SK-N-MC (cell line): ENCODE results near the gene SLC7A6OS.
"Not testable (repeated sequence)": the region's sequence is repeated elsewhere in the genome, so short reads cannot be mapped to it uniquely, and the experiment has no call there.

Experiments
- DNase-seq: peaks from one replicate; pipeline ENCODE4 v3.0.0-alpha.2; 2011; ENCODE audit warnings: low read depth, low spot score
- H3K27ac ChIP-seq: fragments of 200-600 bp; sonication (generic); 2 replicates; pipeline ENCODE4 v1.5.1; 2016; ENCODE audit warnings: mixed run types
- H3K36me3 ChIP-seq: fragments of 200-600 bp; sonication (generic); 2 replicates; pipeline ENCODE4 v1.6.1; 2017; ENCODE audit warnings: antibody characterized with exemption, low read length, mixed read lengths; ENCODE audit not compliant: insufficient read depth
- H3K4me3 ChIP-seq: fragments of 200-600 bp; sonication (generic); 2 replicates; pipeline ENCODE4 v1.5.1; 2016
- H3K9ac ChIP-seq: fragments of 200-600 bp; sonication (generic); 2 replicates; pipeline ENCODE4 v1.8.0; 2017; ENCODE audit warnings: mixed run types, mixed read lengths; ENCODE audit not compliant: insufficient read length
- H3K9me3 ChIP-seq: fragments of 200-600 bp; sonication (generic); 2 replicates; pipeline ENCODE4 v1.6.1; 2017; ENCODE audit warnings: low read depth, mild to moderate bottlenecking, antibody characterized with exemption, low read length, moderate library complexity, mixed read lengths
- EZH2 ChIP-seq: fragments of 200-600 bp; sonication (generic); IDR thresholded peaks from one replicate; pipeline ENCODE4 v1.6.1; 2017; ENCODE audit warnings: antibody characterized with exemption
- FOXP2 ChIP-seq: optimal IDR thresholded peaks from 2 replicates; pipeline ENCODE3; 2011; ENCODE audit warnings: mild to moderate bottlenecking, moderate library complexity; ENCODE audit not compliant: insufficient read depth; ENCODE audit errors: extremely low read length, control extremely low read depth
- POLR2AphosphoS5 ChIP-seq: IDR thresholded peaks from 2 replicates; pipeline ENCODE4 v1.6.1; 2012; ENCODE audit warnings: mild to moderate bottlenecking, low read depth, low read length, borderline replicate concordance

The SLC7A6OS gene

GRCh38 chr16:68289621-68290329 lies 21.0 kb downstream of the SLC7A6OS start:
- DNase-seq: no peak

GRCh38 chr16:68289202-68289601 lies 21.5 kb downstream of the SLC7A6OS start:
- Histone ChIP-seq H3K9ac (no peak overlapping the region), H3K9me3 (no peaks in the 10 kb centered on the region), H3K27ac (no peak overlapping the region), H3K36me3 (no peaks in the 10 kb centered on the region; the same call in 1 of the 2 replicates), H3K4me3 (no peak overlapping the region)
- TF ChIP-seq EZH2 (no peak), POLR2AphosphoS5 (no peak), FOXP2 (no peak)
- DNase-seq: no peak

More at GRCh38 chr16:68289621-68290329, 21.0 kb downstream of the SLC7A6OS start:
- Histone ChIP-seq H3K9ac (no peak overlapping the region), H3K9me3 (no peaks in the 10 kb centered on the region), H3K4me3 (no peak overlapping the region), H3K36me3 (no peaks in the 10 kb centered on the region; the same call in 1 of the 2 replicates), H3K27ac (no peak overlapping the region)
- TF ChIP-seq EZH2: no peak
- no peak for TF ChIP-seq FOXP2
- TF ChIP-seq POLR2AphosphoS5: no peak

GRCh38 chr16:68288796-68289195 lies 21.9 kb downstream of the SLC7A6OS start:
- DNase-seq, H3K4me3 ChIP-seq, H3K9ac ChIP-seq, H3K27ac ChIP-seq, H3K36me3 ChIP-seq, H3K9me3 ChIP-seq: not testable (repeated sequence)

- Histone ChIP-seq H3K27ac (no peak overlapping the region), H3K4me3 (no peak overlapping the region), H3K9me3 (no peaks in the 10 kb centered on the region), H3K36me3 (no peaks in the 10 kb centered on the region; the same call in 1 of the 2 replicates), H3K9ac (no peak overlapping the region)
- no peak for TF ChIP-seq EZH2
- DNase-seq: no peak
Observed at GRCh38 chr16:68288252-68288650, 22.5 kb downstream of the SLC7A6OS start.

GRCh38 chr16:68287276-68288251 lies 23.2 kb downstream of the SLC7A6OS start:
- no peak for TF ChIP-seq FOXP2
- TF ChIP-seq EZH2: no peak
- TF ChIP-seq POLR2AphosphoS5: no peak
- Histone ChIP-seq H3K4me3 (no peak overlapping the region), H3K27ac (no peak overlapping the region), H3K9ac (no peak overlapping the region), H3K9me3 (no peaks in the 10 kb centered on the region), H3K36me3 (no peaks in the 10 kb centered on the region; the same call in 1 of the 2 replicates)
- DNase-seq: no peak

- TF ChIP-seq FOXP2 (no peak), POLR2AphosphoS5 (no peak), EZH2 (no peak)
- Histone ChIP-seq H3K36me3 (no peaks in the 10 kb centered on the region; the same call in 1 of the 2 replicates), H3K9me3 (no peaks in the 10 kb centered on the region), H3K4me3 (no peak overlapping the region), H3K27ac (no peak overlapping the region), H3K9ac (no peak overlapping the region)
- no peak for DNase-seq
Observed at GRCh38 chr16:68286153-68287074, 24.3 kb downstream of the SLC7A6OS start.

- Histone ChIP-seq H3K36me3 (no peaks in the 10 kb centered on the region; the same call in 1 of the 2 replicates), H3K9me3 (no peaks in the 10 kb centered on the region), H3K27ac (no peak overlapping the region), H3K9ac (no peak overlapping the region), H3K4me3 (no peak overlapping the region)
- TF ChIP-seq POLR2AphosphoS5 (no peak), EZH2 (no peak), FOXP2 (no peak)
- no peak for DNase-seq
Observed at GRCh38 chr16:68285683-68286082, 25.1 kb downstream of the SLC7A6OS start.

- H3K27ac ChIP-seq: no peak overlapping the region
- no peaks in the 10 kb centered on the region for H3K9me3 ChIP-seq
- no peak overlapping the region for H3K4me3 ChIP-seq
- TF ChIP-seq FOXP2 (no peak), POLR2AphosphoS5 (no peak), EZH2 (no peak)
- no peak for DNase-seq
- no peak overlapping the region for H3K9ac ChIP-seq
- H3K36me3 ChIP-seq: no peaks in the 10 kb centered on the region; the same call in 1 of the 2 replicates
Observed at GRCh38 chr16:68284847-68285246, 25.9 kb downstream of the SLC7A6OS start.
